HG03045 (cell line): ENCODE data around the gene SELENON.

Experiments
- ATAC-seq: cut with Tn5 transposase; IDR thresholded peaks from one replicate; pipeline ENCODE4 v1.9.1; 2021; ENCODE audit warnings: mild to moderate bottlenecking, moderate library complexity; ENCODE audit not compliant: unreplicated experiment

The SELENON gene

GRCh38 chr1:25808481-25809244 is 8.7 kb downstream of the SELENON start:
- ATAC-seq, result no peak

GRCh38 chr1:25809283-25809926 is 9.4 kb downstream of the SELENON start:
- no peak for ATAC-seq

GRCh38 chr1:25809929-25810328 is 9.9 kb downstream of the SELENON start:
- ATAC-seq, result no peak

- no peak for ATAC-seq
These were observed 10.6 kb downstream of the SELENON start for GRCh38 chr1:25810341-25811299.

GRCh38 chr1:25811384-25812082 is 11.5 kb downstream of the SELENON start:
- ATAC-seq, result no peak

GRCh38 chr1:25813071-25813733 is 13.2 kb downstream of the SELENON start:
- ATAC-seq, result no peak

- no peak for ATAC-seq
These were observed 13.9 kb downstream of the SELENON start for GRCh38 chr1:25813734-25814471.

- ATAC-seq, result no peak
These were observed 14.6 kb downstream of the SELENON start for GRCh38 chr1:25814549-25815087.

- no peak for ATAC-seq
These were observed 15.5 kb downstream of the SELENON start for GRCh38 chr1:25815208-25816111.

GRCh38 chr1:25816112-25816718 is 16.2 kb downstream of the SELENON start:
- ATAC-seq, result no peak

- no peak for ATAC-seq
These were observed 18.0 kb downstream of the SELENON start for GRCh38 chr1:25817840-25818501.

- ATAC-seq, result no peak
These were observed 18.6 kb downstream of the SELENON start for GRCh38 chr1:25818569-25818968.

- peak; percentile 87 for ATAC-seq
These were observed 19.7 kb downstream of the SELENON start, which contains the start of gene MTFR1L for GRCh38 chr1:25819491-25820246. TSS of gene MTFR1L (plus strand) at chr1:25819954. CDS start at chr1:25823105, 3,151 bp downstream.

- peak; percentile 43 for ATAC-seq
These were observed 20.5 kb downstream of the SELENON start for GRCh38 chr1:25820247-25821111.

- ATAC-seq, result no peak
These were observed 21.1 kb downstream of the SELENON start for GRCh38 chr1:25821112-25821476.
